ENCODE data around the gene RFK.

DNA sequence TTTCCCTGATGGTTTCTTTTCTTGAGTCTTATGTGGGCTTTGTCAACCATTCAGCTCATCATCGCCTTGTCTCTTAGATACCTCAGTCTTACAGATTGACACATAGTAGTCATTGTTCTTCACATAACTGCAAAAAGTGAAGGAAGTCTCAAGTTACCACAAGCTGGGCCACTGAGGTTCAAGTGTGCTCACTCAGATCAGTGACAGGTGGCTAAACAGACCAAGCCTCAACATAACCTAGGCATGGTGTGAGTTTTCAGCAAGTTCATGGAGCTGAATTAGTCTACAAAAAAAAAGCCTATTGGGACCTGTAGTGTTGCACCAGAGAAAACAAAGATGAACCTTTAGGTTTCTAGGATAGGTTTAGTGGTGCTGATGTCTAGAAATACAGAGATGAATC is 58.2 kb downstream of the RFK start:
- TF ChIP-seq CTCF (IDR thresholded peaks at IDR 0.05) (no peak), POLR2A (IDR thresholded peaks at IDR 0.05) (no peak)
